Hematopoietic multipotent progenitor cell treated with erythropoietin and hydrocortisone succinate and interleukin-3 and kit ligand, for 6 days (in vitro differentiated cells): ENCODE measurements around the gene EFTUD2.

Experiments
- DNase-seq: peaks from one replicate; pipeline ENCODE4 v3.0.0-alpha.2; 2015

EFTUD2 gene

GRCh38 chr17:44925731-44926697 lies 26.8 kb upstream of the EFTUD2 start:
- no peak for DNase-seq

- no peak for DNase-seq
These were observed 24.9 kb upstream of the EFTUD2 start for GRCh38 chr17:44924107-44924544.

- DNase-seq: no peak
These were observed 23.7 kb upstream of the EFTUD2 start for GRCh38 chr17:44922746-44923470.

- no peak for DNase-seq
These were observed 22.9 kb upstream of the EFTUD2 start for GRCh38 chr17:44922136-44922535.

GRCh38 chr17:44921122-44921882 lies 22.1 kb upstream of the EFTUD2 start:
- no peak for DNase-seq

- DNase-seq: no peak
These were observed 21.3 kb upstream of the EFTUD2 start for GRCh38 chr17:44920565-44920940.

- DNase-seq: peak; percentile 90
These were observed 20.8 kb upstream of the EFTUD2 start for GRCh38 chr17:44919885-44920564.

GRCh38 chr17:44919411-44919810 lies 20.2 kb upstream of the EFTUD2 start:
- DNase-seq: no peak

GRCh38 chr17:44918006-44918405 lies 18.8 kb upstream of the EFTUD2 start:
- DNase-seq: no peak

GRCh38 chr17:44917456-44917855 lies 18.2 kb upstream of the EFTUD2 start:
- no peak for DNase-seq

- DNase-seq: no peak
These were observed 17.6 kb upstream of the EFTUD2 start for GRCh38 chr17:44916781-44917241.

GRCh38 chr17:44915862-44916780 lies 16.9 kb upstream of the EFTUD2 start:
- no peak for DNase-seq

- DNase-seq: no peak
These were observed 16.1 kb upstream of the EFTUD2 start, which contains the start of gene GFAP for GRCh38 chr17:44915321-44915726. Gene GFAP (minus strand): TSS chr17:44915500. CDS start chr17:44915486, 14 bp downstream.

GRCh38 chr17:44914698-44915271 lies 15.5 kb upstream of the EFTUD2 start:
- DNase-seq: no peak

GRCh38 chr17:44914148-44914547 lies 14.9 kb upstream of the EFTUD2 start:
- no peak for DNase-seq

- DNase-seq: no peak
These were observed 14.4 kb upstream of the EFTUD2 start for GRCh38 chr17:44913676-44914075.

GRCh38 chr17:44912763-44913544 lies 13.7 kb upstream of the EFTUD2 start:
- no peak for DNase-seq

- DNase-seq: peak; percentile 77
These were observed 12.1 kb upstream of the EFTUD2 start for GRCh38 chr17:44911133-44912001.
